KMS-11 (cell line): ENCODE data around the gene VTCN1.

Experiments
- H2AFZ ChIP-seq: fragments of 200-600 bp; sonication (generic); 2 replicates; pipeline ENCODE4 v1.6.1; 2016; ENCODE audit warnings: antibody characterized with exemption, mixed run types, low read depth
- H3K27ac ChIP-seq: fragments of 200-600 bp; sonication (generic); 2 replicates; pipeline ENCODE4 v1.6.1; 2016; ENCODE audit warnings: mild to moderate bottlenecking, mixed run types
- H3K27me3 ChIP-seq: fragments of 200-600 bp; sonication (generic); 2 replicates; pipeline ENCODE4 v1.6.1; 2017; ENCODE audit warnings: mild to moderate bottlenecking, low read depth, mixed run types, moderate library complexity; ENCODE audit not compliant: insufficient read depth
- H3K36me3 ChIP-seq: fragments of 200-600 bp; sonication (generic); 2 replicates; pipeline ENCODE4 v1.6.1; 2017; ENCODE audit warnings: mild to moderate bottlenecking, mixed run types; ENCODE audit not compliant: insufficient read depth
- H3K4me1 ChIP-seq: fragments of 200-600 bp; sonication (generic); 2 replicates; pipeline ENCODE4 v1.6.1; 2016; ENCODE audit warnings: mild to moderate bottlenecking, low read depth, mixed run types; ENCODE audit not compliant: poor library complexity, severe bottlenecking
- H3K4me2 ChIP-seq: fragments of 200-600 bp; sonication (generic); 2 replicates; pipeline ENCODE4 v1.7.0; 2016; ENCODE audit warnings: mild to moderate bottlenecking, mixed run types
- H3K4me3 ChIP-seq: fragments of 200-600 bp; sonication (generic); IDR thresholded peaks from 2 replicates; pipeline ENCODE4 v1.6.1; 2017; ENCODE audit warnings: low read depth, low read length, mixed read lengths; ENCODE audit not compliant: insufficient read depth
- H3K79me2 ChIP-seq: fragments of 200-600 bp; sonication (generic); 2 replicates; pipeline ENCODE4 v1.6.1; 2016; ENCODE audit warnings: low read depth, mixed run types; ENCODE audit not compliant: insufficient read depth
- H3K9ac ChIP-seq: fragments of 200-600 bp; sonication (generic); 2 replicates; pipeline ENCODE4 v1.6.1; 2016; ENCODE audit warnings: mild to moderate bottlenecking, mixed run types
- H4K20me1 ChIP-seq: fragments of 200-600 bp; sonication (generic); 2 replicates; pipeline ENCODE4 v1.6.1; 2016; ENCODE audit warnings: mild to moderate bottlenecking, mixed run types; ENCODE audit not compliant: insufficient read depth
- CTCF ChIP-seq: fragments of 200-600 bp; sonication (generic); conservative IDR thresholded peaks from 2 replicates; pipeline ENCODE4 v1.6.1; 2017; ENCODE audit warnings: low read depth, mild to moderate bottlenecking, antibody characterized with exemption, low read length, moderate library complexity, mixed read lengths

The VTCN1 gene

GRCh38 chr1:117150316-117150715 lies 60.4 kb downstream of the VTCN1 start:
- Histone ChIP-seq H3K4me3 (no peak overlapping the region), H3K27me3 (no peaks in the 10 kb centered on the region), H3K79me2 (no peaks in the 10 kb centered on the region), H3K4me2 (no peak overlapping the region), H3K9ac (no peak overlapping the region), H4K20me1 (no peaks in the 10 kb centered on the region), H3K36me3 (no peaks in the 10 kb centered on the region), H3K4me1 (no peaks in the 10 kb centered on the region), H2AFZ (no peak overlapping the region), H3K27ac (no peak overlapping the region)
- TF ChIP-seq CTCF: no peak

GRCh38 chr1:117147856-117148588 lies 62.7 kb downstream of the VTCN1 start:
- Histone ChIP-seq H3K4me2 (no peak overlapping the region), H3K36me3 (no peaks in the 10 kb centered on the region), H3K27me3 (no peaks in the 10 kb centered on the region), H3K4me3 (no peak overlapping the region), H3K27ac (no peak overlapping the region), H4K20me1 (no peaks in the 10 kb centered on the region), H3K9ac (no peak overlapping the region), H3K4me1 (no peaks in the 10 kb centered on the region), H3K79me2 (no peaks in the 10 kb centered on the region), H2AFZ (no peak overlapping the region)
- TF ChIP-seq CTCF: no peak

- Histone ChIP-seq H4K20me1 (no peaks in the 10 kb centered on the region), H3K79me2 (no peaks in the 10 kb centered on the region), H3K27ac (no peak overlapping the region), H3K4me2 (no peak overlapping the region), H3K36me3 (no peaks in the 10 kb centered on the region), H3K4me1 (no peaks in the 10 kb centered on the region), H3K27me3 (no peaks in the 10 kb centered on the region), H3K9ac (no peak overlapping the region), H3K4me3 (no peak overlapping the region), H2AFZ (no peak overlapping the region)
- no peak for TF ChIP-seq CTCF
These were observed 63.3 kb downstream of the VTCN1 start for GRCh38 chr1:117147341-117147831.

- no peaks in the 10 kb centered on the region for H3K79me2 ChIP-seq
- no peak overlapping the region for H3K9ac ChIP-seq
- no peaks in the 10 kb centered on the region for H3K4me1 ChIP-seq
- H3K27me3 ChIP-seq: no peaks in the 10 kb centered on the region
- H3K27ac ChIP-seq: no peak overlapping the region
- no peak for TF ChIP-seq CTCF
- H3K4me2 ChIP-seq: no peak overlapping the region
- H3K4me3 ChIP-seq: no peak overlapping the region
- H4K20me1 ChIP-seq: no peaks in the 10 kb centered on the region
- no peaks in the 10 kb centered on the region for H3K36me3 ChIP-seq
- H2AFZ ChIP-seq: no peak overlapping the region
These were observed 64.0 kb downstream of the VTCN1 start for GRCh38 chr1:117146575-117147340.
